ENCODE results near the gene COPS7A. TPM values are rescaled to one million over a fixed set of nuclear protein-coding genes. Genes with fewer than 3 reads are reported as not detected.

The COPS7A gene
- total and polyA plus RNA-seq, 9 of the 15 experiments (the other 6 are each of a cell fraction or from before 2014, with no cell fraction given): 12.7 to 36.0 (median 24.3) TPM

DNA sequence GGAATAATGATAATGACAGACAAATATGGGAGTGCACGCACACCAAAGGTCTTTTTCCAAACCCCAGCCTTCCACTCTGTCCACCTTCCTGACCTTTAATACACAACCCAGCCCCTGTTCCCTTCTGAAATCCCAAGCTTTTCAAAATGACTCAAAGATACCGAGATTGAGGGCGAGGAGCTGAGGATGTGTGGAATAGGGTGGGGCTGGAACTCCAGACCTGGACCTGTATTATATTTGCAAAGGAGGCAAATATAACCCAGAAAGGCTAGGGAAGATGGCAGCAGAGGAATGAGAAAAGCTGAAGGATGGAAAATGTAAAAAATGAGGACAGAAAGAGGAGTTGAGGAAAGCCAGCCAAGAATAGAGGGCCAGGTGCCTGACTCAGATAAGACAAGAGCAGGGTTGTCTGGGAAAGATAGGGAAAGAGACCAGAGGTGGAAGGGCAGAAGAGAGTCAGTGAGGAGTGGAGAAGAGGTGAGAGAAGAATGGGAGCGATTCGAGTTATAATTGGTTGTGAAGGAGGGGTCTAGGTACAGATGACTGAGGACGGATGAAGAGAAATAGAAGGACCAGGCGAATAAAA is 41.3 kb downstream of the COPS7A start (continued):
- peak; percentile 93 for TF ChIP-seq TEAD4 (IDR thresholded peaks at IDR 0.05; ENCODE audit: low read length)
- TF ChIP-seq TEAD4 (CRISPR knock-in tag; IDR thresholded peaks at IDR 0.05; ENCODE audit: borderline replicate concordance): no peak
- 0 out of 2 replicates have a peak, but pooled peaks have one; percentile 32 for TF ChIP-seq NFATC3 (IDR thresholded peaks at IDR 0.05)
- TF ChIP-seq PTTG1 (tag; IDR thresholded peaks at IDR 0.05; ENCODE audit: low read depth): no peak
- TF ChIP-seq TCF7L2 (IDR thresholded peaks at IDR 0.05; ENCODE audit: low read depth, low read length): no peak
- TF ChIP-seq, protein P1, sequence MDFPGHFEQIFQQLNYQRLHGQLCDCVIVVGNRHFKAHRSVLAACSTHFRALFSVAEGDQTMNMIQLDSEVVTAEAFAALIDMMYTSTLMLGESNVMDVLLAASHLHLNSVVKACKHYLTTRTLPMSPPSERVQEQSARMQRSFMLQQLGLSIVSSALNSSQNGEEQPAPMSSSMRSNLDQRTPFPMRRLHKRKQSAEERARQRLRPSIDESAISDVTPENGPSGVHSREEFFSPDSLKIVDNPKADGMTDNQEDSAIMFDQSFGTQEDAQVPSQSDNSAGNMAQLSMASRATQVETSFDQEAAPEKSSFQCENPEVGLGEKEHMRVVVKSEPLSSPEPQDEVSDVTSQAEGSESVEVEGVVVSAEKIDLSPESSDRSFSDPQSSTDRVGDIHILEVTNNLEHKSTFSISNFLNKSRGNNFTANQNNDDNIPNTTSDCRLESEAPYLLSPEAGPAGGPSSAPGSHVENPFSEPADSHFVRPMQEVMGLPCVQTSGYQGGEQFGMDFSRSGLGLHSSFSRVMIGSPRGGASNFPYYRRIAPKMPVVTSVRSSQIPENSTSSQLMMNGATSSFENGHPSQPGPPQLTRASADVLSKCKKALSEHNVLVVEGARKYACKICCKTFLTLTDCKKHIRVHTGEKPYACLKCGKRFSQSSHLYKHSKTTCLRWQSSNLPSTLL (IDR thresholded peaks at IDR 0.05): peak; percentile 60; the same call in 1 of the 2 replicates
- TF ChIP-seq KLF10 (CRISPR knock-in tag; IDR thresholded peaks at IDR 0.05): no peak
- TF ChIP-seq CBX1 (IDR thresholded peaks at IDR 0.05; ENCODE audit: low read depth): no peak
- no peak for TF ChIP-seq C11orf30 (IDR thresholded peaks at IDR 0.05; ENCODE audit: low read depth)
- TF ChIP-seq, protein P2, sequence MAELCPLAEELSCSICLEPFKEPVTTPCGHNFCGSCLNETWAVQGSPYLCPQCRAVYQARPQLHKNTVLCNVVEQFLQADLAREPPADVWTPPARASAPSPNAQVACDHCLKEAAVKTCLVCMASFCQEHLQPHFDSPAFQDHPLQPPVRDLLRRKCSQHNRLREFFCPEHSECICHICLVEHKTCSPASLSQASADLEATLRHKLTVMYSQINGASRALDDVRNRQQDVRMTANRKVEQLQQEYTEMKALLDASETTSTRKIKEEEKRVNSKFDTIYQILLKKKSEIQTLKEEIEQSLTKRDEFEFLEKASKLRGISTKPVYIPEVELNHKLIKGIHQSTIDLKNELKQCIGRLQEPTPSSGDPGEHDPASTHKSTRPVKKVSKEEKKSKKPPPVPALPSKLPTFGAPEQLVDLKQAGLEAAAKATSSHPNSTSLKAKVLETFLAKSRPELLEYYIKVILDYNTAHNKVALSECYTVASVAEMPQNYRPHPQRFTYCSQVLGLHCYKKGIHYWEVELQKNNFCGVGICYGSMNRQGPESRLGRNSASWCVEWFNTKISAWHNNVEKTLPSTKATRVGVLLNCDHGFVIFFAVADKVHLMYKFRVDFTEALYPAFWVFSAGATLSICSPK (IDR thresholded peaks at IDR 0.05; ENCODE audit: borderline replicate concordance): peak; percentile 44; the same call in 1 of the 2 replicates
- peak; percentile 78; the same call in 1 of the 2 replicates for TF ChIP-seq LARP7 (IDR thresholded peaks at IDR 0.05)
- peak; percentile 87 for TF ChIP-seq SOX6 (IDR thresholded peaks at IDR 0.05)
- TF ChIP-seq PML (IDR thresholded peaks at IDR 0.05; ENCODE audit: low read length): peak; percentile 83
- TF ChIP-seq, protein P3, sequence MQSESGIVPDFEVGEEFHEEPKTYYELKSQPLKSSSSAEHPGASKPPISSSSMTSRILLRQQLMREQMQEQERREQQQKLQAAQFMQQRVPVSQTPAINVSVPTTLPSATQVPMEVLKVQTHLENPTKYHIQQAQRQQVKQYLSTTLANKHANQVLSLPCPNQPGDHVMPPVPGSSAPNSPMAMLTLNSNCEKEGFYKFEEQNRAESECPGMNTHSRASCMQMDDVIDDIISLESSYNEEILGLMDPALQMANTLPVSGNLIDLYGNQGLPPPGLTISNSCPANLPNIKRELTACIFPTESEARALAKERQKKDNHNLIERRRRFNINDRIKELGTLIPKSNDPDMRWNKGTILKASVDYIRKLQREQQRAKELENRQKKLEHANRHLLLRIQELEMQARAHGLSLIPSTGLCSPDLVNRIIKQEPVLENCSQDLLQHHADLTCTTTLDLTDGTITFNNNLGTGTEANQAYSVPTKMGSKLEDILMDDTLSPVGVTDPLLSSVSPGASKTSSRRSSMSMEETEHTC (IDR thresholded peaks at IDR 0.05): no peak
- TF ChIP-seq ZC3H11A (IDR thresholded peaks at IDR 0.05; ENCODE audit: low read depth, low read length): no peak
- TF ChIP-seq TAF9B (IDR thresholded peaks at IDR 0.05; ENCODE audit: partially characterized antibody): peak; percentile 42
- TF ChIP-seq CBFB (CRISPR knock-in tag; IDR thresholded peaks at IDR 0.05): no peak
- TF ChIP-seq, protein P4, sequence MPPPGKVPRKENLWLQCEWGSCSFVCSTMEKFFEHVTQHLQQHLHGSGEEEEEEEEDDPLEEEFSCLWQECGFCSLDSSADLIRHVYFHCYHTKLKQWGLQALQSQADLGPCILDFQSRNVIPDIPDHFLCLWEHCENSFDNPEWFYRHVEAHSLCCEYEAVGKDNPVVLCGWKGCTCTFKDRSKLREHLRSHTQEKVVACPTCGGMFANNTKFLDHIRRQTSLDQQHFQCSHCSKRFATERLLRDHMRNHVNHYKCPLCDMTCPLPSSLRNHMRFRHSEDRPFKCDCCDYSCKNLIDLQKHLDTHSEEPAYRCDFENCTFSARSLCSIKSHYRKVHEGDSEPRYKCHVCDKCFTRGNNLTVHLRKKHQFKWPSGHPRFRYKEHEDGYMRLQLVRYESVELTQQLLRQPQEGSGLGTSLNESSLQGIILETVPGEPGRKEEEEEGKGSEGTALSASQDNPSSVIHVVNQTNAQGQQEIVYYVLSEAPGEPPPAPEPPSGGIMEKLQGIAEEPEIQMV (tag; conservative IDR thresholded peaks at IDR 0.05; ENCODE audit: low read depth): no peak
- TF ChIP-seq HDAC2 (IDR thresholded peaks at IDR 0.05): peak; percentile 96
- TF ChIP-seq ZEB2 (IDR thresholded peaks at IDR 0.05): peak; percentile 94
- TF ChIP-seq, protein P5, sequence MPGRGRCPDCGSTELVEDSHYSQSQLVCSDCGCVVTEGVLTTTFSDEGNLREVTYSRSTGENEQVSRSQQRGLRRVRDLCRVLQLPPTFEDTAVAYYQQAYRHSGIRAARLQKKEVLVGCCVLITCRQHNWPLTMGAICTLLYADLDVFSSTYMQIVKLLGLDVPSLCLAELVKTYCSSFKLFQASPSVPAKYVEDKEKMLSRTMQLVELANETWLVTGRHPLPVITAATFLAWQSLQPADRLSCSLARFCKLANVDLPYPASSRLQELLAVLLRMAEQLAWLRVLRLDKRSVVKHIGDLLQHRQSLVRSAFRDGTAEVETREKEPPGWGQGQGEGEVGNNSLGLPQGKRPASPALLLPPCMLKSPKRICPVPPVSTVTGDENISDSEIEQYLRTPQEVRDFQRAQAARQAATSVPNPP (IDR thresholded peaks at IDR 0.05; ENCODE audit: borderline replicate concordance, insufficient read depth, insufficient read length): no peak
- TF ChIP-seq, protein P6, sequence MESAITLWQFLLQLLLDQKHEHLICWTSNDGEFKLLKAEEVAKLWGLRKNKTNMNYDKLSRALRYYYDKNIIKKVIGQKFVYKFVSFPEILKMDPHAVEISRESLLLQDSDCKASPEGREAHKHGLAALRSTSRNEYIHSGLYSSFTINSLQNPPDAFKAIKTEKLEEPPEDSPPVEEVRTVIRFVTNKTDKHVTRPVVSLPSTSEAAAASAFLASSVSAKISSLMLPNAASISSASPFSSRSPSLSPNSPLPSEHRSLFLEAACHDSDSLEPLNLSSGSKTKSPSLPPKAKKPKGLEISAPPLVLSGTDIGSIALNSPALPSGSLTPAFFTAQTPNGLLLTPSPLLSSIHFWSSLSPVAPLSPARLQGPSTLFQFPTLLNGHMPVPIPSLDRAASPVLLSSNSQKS (CRISPR knock-in tag; IDR thresholded peaks at IDR 0.05): no peak

All from K562 (cell line).